Measurements from ENCODE around the gene MAD1L1.
"Not testable (repeated sequence)": the region's sequence is repeated elsewhere in the genome, so short reads cannot be mapped to it uniquely, and the experiment has no call there.

The MAD1L1 gene

GRCh38 chr7:1839701-1840100, 393.0 kb downstream of the MAD1L1 start:
- ChIA-PET POLR2A (no interaction called here), CTCF (no interaction called here)
- Histone ChIP-seq H3K4me3 (ENCODE audit: low read depth, low read length) (no peak overlapping the region), H3K4me1 (ENCODE audit: control insufficient read depth, insufficient read depth, low read length) (no peaks in the 10 kb centered on the region), H3K9me3 (ENCODE audit: control insufficient read depth, insufficient read depth, low read depth, low read length) (no peaks in the 10 kb centered on the region), H3K27ac (ENCODE audit: extremely low read depth, low read depth, low read length) (no peak overlapping the region), H3K36me3 (ENCODE audit: control insufficient read depth in 2 of 2, insufficient read depth in 1 of 2, low read length in 2 of 2) (no peaks in the 10 kb centered on the region)
- TF ChIP-seq, protein P1, sequence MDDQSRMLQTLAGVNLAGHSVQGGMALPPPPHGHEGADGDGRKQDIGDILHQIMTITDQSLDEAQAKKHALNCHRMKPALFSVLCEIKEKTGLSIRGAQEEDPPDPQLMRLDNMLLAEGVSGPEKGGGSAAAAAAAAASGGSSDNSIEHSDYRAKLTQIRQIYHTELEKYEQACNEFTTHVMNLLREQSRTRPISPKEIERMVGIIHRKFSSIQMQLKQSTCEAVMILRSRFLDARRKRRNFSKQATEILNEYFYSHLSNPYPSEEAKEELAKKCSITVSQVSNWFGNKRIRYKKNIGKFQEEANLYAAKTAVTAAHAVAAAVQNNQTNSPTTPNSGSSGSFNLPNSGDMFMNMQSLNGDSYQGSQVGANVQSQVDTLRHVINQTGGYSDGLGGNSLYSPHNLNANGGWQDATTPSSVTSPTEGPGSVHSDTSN (CRISPR knock-in tag; IDR thresholded peaks at IDR 0.05), result no peak
- TF ChIP-seq GFI1B (tag by site-specific recombination; IDR thresholded peaks at IDR 0.05) (no peak), FEZF1 (tag by site-specific recombination; IDR thresholded peaks at IDR 0.05) (no peak), WT1 (tag by site-specific recombination; IDR thresholded peaks at IDR 0.05) (no peak), ZBTB21 (tag by site-specific recombination; IDR thresholded peaks at IDR 0.05) (no peak), ZNF26 (tag by site-specific recombination; IDR thresholded peaks at IDR 0.05) (no peak), ZNF292 (tag by site-specific recombination; IDR thresholded peaks at IDR 0.05; ENCODE audit: borderline replicate concordance, low read depth) (no peak), ZNF747 (tag by site-specific recombination; IDR thresholded peaks at IDR 0.05) (no peak), ZNF585B (tag by site-specific recombination; IDR thresholded peaks at IDR 0.05) (no peak)
- TF ChIP-seq, protein P2, sequence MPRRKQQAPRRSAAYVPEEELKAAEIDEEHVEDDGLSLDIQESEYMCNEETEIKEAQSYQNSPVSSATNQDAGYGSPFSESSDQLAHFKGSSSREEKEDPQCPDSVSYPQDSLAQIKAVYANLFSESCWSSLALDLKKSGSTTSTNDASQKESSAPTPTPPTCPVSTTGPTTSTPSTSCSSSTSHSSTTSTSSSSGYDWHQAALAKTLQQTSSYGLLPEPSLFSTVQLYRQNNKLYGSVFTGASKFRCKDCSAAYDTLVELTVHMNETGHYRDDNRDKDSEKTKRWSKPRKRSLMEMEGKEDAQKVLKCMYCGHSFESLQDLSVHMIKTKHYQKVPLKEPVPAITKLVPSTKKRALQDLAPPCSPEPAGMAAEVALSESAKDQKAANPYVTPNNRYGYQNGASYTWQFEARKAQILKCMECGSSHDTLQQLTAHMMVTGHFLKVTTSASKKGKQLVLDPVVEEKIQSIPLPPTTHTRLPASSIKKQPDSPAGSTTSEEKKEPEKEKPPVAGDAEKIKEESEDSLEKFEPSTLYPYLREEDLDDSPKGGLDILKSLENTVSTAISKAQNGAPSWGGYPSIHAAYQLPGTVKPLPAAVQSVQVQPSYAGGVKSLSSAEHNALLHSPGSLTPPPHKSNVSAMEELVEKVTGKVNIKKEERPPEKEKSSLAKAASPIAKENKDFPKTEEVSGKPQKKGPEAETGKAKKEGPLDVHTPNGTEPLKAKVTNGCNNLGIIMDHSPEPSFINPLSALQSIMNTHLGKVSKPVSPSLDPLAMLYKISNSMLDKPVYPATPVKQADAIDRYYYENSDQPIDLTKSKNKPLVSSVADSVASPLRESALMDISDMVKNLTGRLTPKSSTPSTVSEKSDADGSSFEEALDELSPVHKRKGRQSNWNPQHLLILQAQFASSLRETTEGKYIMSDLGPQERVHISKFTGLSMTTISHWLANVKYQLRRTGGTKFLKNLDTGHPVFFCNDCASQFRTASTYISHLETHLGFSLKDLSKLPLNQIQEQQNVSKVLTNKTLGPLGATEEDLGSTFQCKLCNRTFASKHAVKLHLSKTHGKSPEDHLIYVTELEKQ (tag by site-specific recombination; IDR thresholded peaks at IDR 0.05; ENCODE audit: borderline replicate concordance), result no peak

DNA sequence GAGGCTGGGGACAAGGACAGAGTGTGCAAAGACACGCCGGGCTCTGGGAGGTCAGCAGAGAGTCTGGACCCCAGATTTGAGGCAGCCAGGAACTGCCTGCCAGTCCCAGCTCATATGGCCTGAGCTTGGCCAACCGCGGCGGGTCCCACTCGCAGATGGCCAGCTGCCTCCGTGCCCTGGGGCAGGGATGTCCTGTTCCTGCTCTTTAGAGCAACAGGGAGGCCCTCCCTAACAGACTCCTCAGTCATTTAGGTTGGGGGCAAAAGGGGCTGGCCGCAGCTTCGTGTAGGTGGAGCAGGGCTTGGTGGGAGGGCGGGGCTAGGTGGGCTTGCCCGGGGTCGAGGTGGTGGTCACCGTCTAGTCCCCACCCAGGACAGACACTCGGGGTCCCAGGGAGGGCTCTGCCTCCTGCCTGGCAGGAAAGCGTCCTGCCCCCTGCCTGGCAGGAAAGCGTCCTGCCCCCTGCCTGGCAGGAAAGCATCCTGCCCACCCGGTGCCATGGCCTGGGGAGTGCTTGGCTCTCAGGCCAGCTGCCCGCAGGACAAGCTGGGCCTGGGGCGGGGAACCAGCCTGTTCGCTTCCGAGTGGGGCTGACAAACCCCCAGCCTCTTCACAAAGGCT, 393.7 kb downstream of the MAD1L1 start:
- H3K36me3 ChIP-seq (ENCODE audit: control insufficient read depth in 2 of 2, insufficient read depth in 1 of 2, low read length in 2 of 2); CTCF ChIA-PET; H3K4me1 ChIP-seq (ENCODE audit: control insufficient read depth, insufficient read depth, low read length); H3K4me3 ChIP-seq (ENCODE audit: low read depth, low read length); POLR2A ChIA-PET; H3K27ac ChIP-seq (ENCODE audit: extremely low read depth, low read depth, low read length); H3K9me3 ChIP-seq (ENCODE audit: control insufficient read depth, insufficient read depth, low read depth, low read length): not testable (repeated sequence)

DNA sequence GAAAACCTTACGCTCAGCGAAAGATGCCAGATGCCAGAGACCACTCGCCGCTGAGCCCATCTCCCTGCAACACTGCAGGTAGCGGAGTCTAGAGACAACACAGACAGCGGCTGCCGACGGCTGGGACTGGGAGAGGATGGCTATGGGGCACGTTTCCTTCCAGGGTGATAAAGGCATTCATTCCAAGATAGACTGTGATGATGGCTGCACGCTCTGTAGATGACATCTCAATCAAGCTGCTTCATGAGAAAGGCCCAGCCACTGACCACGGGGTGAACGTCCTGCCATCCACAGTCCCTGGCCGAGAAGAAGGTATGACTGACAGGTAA, 394.2 kb downstream of the MAD1L1 start:
- H3K9me3 ChIP-seq (ENCODE audit: control insufficient read depth, insufficient read depth, low read depth, low read length); H3K27ac ChIP-seq (ENCODE audit: extremely low read depth, low read depth, low read length); H3K36me3 ChIP-seq (ENCODE audit: control insufficient read depth in 2 of 2, insufficient read depth in 1 of 2, low read length in 2 of 2); H3K4me3 ChIP-seq (ENCODE audit: low read depth, low read length); H3K4me1 ChIP-seq (ENCODE audit: control insufficient read depth, insufficient read depth, low read length); POLR2A ChIA-PET; CTCF ChIA-PET: not testable (repeated sequence)

DNA sequence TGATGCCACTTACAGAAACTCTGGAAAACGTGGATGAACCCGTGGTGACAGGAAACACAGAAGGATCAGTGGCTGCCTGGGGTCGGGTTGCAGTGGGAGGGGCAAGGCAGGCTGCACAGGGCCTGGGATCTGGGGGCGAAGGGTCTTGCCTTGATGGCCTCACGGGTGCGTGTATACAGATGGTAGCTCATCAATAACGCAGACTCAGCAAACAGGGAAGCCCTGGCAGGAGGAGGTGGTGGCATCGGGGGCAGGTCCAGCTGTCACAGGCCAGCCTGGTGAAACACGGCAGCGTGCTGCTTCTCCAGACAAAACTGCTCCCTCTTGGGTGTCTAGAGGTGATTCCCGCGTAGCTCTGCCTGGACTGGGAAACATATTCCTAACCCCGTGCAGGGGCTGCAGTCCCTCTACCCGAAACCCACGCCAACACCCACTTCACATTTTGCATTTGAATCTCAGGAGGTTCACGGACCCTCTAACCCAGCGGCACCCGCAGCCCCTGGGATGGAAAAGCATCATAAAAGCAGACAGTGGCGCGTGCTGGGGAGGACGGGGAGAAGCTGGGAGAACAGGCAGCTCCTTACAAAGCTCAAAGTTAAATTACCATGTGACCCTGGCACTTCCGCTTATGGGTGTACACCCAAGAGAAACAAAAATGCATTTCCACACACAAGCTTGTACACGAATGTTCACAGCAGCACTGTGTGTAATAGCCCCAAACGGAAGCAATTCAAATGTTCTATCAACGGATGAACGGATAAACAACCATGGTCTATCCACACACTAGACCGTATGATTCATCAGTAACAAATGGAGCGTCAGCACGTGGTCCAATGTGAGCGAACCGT, 394.8 kb downstream of the MAD1L1 start:
- H3K27ac ChIP-seq (ENCODE audit: extremely low read depth, low read depth, low read length); H3K9me3 ChIP-seq (ENCODE audit: control insufficient read depth, insufficient read depth, low read depth, low read length); POLR2A ChIA-PET; CTCF ChIA-PET; H3K4me1 ChIP-seq (ENCODE audit: control insufficient read depth, insufficient read depth, low read length); H3K36me3 ChIP-seq (ENCODE audit: control insufficient read depth in 2 of 2, insufficient read depth in 1 of 2, low read length in 2 of 2); H3K4me3 ChIP-seq (ENCODE audit: low read depth, low read length): not testable (repeated sequence)

GRCh38 chr7:1831933-1832535, 400.7 kb downstream of the MAD1L1 start:
- H3K9me3 ChIP-seq (ENCODE audit: control insufficient read depth, insufficient read depth, low read depth, low read length); H3K4me1 ChIP-seq (ENCODE audit: control insufficient read depth, insufficient read depth, low read length); POLR2A ChIA-PET: not testable (repeated sequence)

DNA sequence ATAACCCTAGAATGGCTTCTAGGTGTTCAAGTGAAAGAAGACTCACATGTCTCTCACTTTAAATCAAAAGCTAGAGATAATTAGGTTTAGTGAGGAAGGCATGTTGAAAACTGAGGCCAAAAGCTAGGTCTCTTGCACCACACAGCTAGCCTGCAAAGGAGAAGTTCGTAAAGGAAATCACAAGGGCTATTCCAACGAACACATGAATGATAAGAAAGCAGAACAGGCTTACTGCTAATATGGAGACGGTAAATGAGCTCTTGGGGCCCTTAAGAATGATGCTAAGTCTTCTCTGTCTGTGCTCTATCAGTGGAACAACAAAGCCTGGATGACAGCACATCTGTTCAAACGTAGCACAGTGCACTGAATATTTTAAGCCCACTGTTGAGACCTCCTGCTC, 401.3 kb downstream of the MAD1L1 start:
- CTCF ChIA-PET; POLR2A ChIA-PET; H3K36me3 ChIP-seq (ENCODE audit: control insufficient read depth in 2 of 2, insufficient read depth in 1 of 2, low read length in 2 of 2): not testable (repeated sequence)

More at GRCh38 chr7:1831933-1832535, 400.7 kb downstream of the MAD1L1 start:
- CTCF ChIA-PET; H3K27ac ChIP-seq (ENCODE audit: extremely low read depth, low read depth, low read length); H3K36me3 ChIP-seq (ENCODE audit: control insufficient read depth in 2 of 2, insufficient read depth in 1 of 2, low read length in 2 of 2); H3K4me3 ChIP-seq (ENCODE audit: low read depth, low read length): not testable (repeated sequence)

DNA sequence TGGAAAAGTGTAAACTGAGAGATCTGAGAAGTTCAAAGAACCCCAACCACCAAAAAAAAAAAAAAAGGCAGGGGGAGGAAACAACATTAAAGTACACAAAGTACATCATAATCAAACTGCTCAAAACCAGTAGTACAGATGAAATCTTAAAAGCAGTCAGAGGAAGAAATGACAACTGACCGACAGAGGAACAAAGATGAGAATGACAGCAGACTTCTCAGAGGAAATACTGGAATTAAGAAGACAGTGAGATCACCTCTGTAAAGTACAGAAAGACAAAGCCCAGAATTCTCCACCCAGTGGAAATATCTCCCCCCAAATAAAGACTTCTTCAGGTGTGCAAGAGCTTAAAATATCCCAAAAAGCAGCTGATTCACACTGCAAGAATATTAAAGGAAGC, 403.1 kb downstream of the MAD1L1 start:
- not testable (repeated sequence) for H3K4me3 ChIP-seq (ENCODE audit: low read depth, low read length); H3K36me3 ChIP-seq (ENCODE audit: control insufficient read depth in 2 of 2, insufficient read depth in 1 of 2, low read length in 2 of 2)

More for the DNA sequence above, 401.3 kb downstream of the MAD1L1 start:
- not testable (repeated sequence) for H3K27ac ChIP-seq (ENCODE audit: extremely low read depth, low read depth, low read length); H3K4me1 ChIP-seq (ENCODE audit: control insufficient read depth, insufficient read depth, low read length); H3K4me3 ChIP-seq (ENCODE audit: low read depth, low read length); H3K9me3 ChIP-seq (ENCODE audit: control insufficient read depth, insufficient read depth, low read depth, low read length)

More for the DNA sequence above, 403.1 kb downstream of the MAD1L1 start:
- H3K4me1 ChIP-seq (ENCODE audit: control insufficient read depth, insufficient read depth, low read length); POLR2A ChIA-PET; H3K27ac ChIP-seq (ENCODE audit: extremely low read depth, low read depth, low read length); H3K9me3 ChIP-seq (ENCODE audit: control insufficient read depth, insufficient read depth, low read depth, low read length); CTCF ChIA-PET: not testable (repeated sequence)

All from HEK293 (cell line).